Suppressor macrophage treated with lipopolysaccharide for 1 hour (primary cell): ENCODE results near the gene TBX19.
"Not testable (repeated sequence)": the region's sequence is repeated elsewhere in the genome, so short reads cannot be mapped to it uniquely, and the experiment has no call there.

Experiments
- DNase-seq, 3 donors: peaks; one replicate each; pipeline ENCODE4 v3.0.0-alpha.2; 2020 to 2022

The TBX19 gene

GRCh38 chr1:168321945-168322344 is 41.3 kb downstream of the TBX19 start:
- DNase-seq: no peak

GRCh38 chr1:168324745-168325425 is 44.2 kb downstream of the TBX19 start:
- no peak for DNase-seq

- DNase-seq: no peak
Observed at GRCh38 chr1:168328731-168329364, 48.2 kb downstream of the TBX19 start.

GRCh38 chr1:168330285-168330684 is 49.6 kb downstream of the TBX19 start:
- no peak for DNase-seq

GRCh38 chr1:168331569-168331968 is 50.9 kb downstream of the TBX19 start:
- DNase-seq: no peak

GRCh38 chr1:168333562-168334276 is 53.0 kb downstream of the TBX19 start:
- no peak for DNase-seq

- DNase-seq: no peak
Observed at GRCh38 chr1:168335500-168335899, 54.8 kb downstream of the TBX19 start.

GRCh38 chr1:168338589-168339503 is 58.2 kb downstream of the TBX19 start:
- no peak for DNase-seq

GRCh38 chr1:168340781-168341482 is 60.3 kb downstream of the TBX19 start:
- peak; percentile 15 to 43 (median 27) for DNase-seq

GRCh38 chr1:168341483-168341975 is 60.9 kb downstream of the TBX19 start:
- peak; percentile 34 to 58 (median 52) for DNase-seq

- DNase-seq: peak; percentile 95 to 96 (median 96)
Observed at GRCh38 chr1:168342572-168343280, 62.0 kb downstream of the TBX19 start.

GRCh38 chr1:168343566-168343965 is 62.9 kb downstream of the TBX19 start:
- no peak for DNase-seq

GRCh38 chr1:168344517-168344916 is 63.8 kb downstream of the TBX19 start:
- no peak for DNase-seq

- no peak for DNase-seq
Observed at GRCh38 chr1:168345939-168346338, 65.3 kb downstream of the TBX19 start.

- no peak for DNase-seq
Observed at GRCh38 chr1:168347630-168348029, 67.0 kb downstream of the TBX19 start.

- DNase-seq: peak; percentile 55 to 76 (median 71)
Observed at GRCh38 chr1:168348146-168348709, 67.6 kb downstream of the TBX19 start.

- not testable (repeated sequence) for DNase-seq
Observed at GRCh38 chr1:168354335-168355269, 73.9 kb downstream of the TBX19 start.

- peak in 1 of 3 donors; percentile 26 for DNase-seq
Observed at GRCh38 chr1:168360151-168361021, 79.7 kb downstream of the TBX19 start.

- no peak for DNase-seq
Observed at GRCh38 chr1:168361252-168361651, 80.6 kb downstream of the TBX19 start.
